Heart right ventricle (tissue), 16 donors: ENCODE results near the gene CFP. TPM values are rescaled to one million over a fixed set of nuclear protein-coding genes. Genes with fewer than 3 reads are reported as not detected.

Experiments
- ATAC-seq, 8 donors: fragments of 200-7000 bp; cut with Tn5 transposase; one replicate each; pipeline ENCODE4 v1.9.1; 2020; ENCODE audit warnings: mild to moderate bottlenecking in 8 of 8, moderate library complexity in 8 of 8, moderate number of reproducible peaks in 1 of 8
- DNase-seq, 2 donors: peaks; one replicate each; pipeline ENCODE4 v3.0.0-alpha.2; 2020
- H3K27ac ChIP-seq, 10 donors: fragments of 200-600 bp; sonication (generic) in 2 of 10; one replicate each; pipeline versions ENCODE4 v1.5.0 to v1.8.0; 2020 to 2022; ENCODE audit warnings: mild to moderate bottlenecking in 3 of 10
- H3K27me3 ChIP-seq, 7 donors: fragments of 200-600 bp; one replicate each; pipeline ENCODE4 v1.8.0; 2021 to 2022; ENCODE audit warnings: mild to moderate bottlenecking in 2 of 7
- H3K36me3 ChIP-seq, 9 donors: fragments of 200-600 bp; sonication (generic) in 1 of 9; one replicate each; pipeline versions ENCODE4 v1.5.0 to v1.8.0; 2020 to 2022; ENCODE audit warnings: mild to moderate bottlenecking in 2 of 9
- H3K4me1 ChIP-seq, 9 donors: fragments of 200-600 bp; sonication (generic) in 1 of 9; one replicate each; pipeline versions ENCODE4 v1.5.0 to v1.8.0; 2020 to 2022; ENCODE audit warnings: mild to moderate bottlenecking in 4 of 9
- H3K4me3 ChIP-seq, 10 donors: fragments of 200-600 bp; sonication (generic) in 2 of 10; one replicate each; pipeline versions ENCODE4 v1.5.0 to v1.8.0; 2020 to 2022; ENCODE audit warnings: mild to moderate bottlenecking in 7 of 10, moderate library complexity in 2 of 10
- H3K9me3 ChIP-seq, 11 donors: fragments of 200-600 bp in 10 of 11; sonication (generic) in 2 of 11; one replicate each; pipeline versions ENCODE4 v1.5.0 to v1.8.0; 2013 to 2022; ENCODE audit warnings: mild to moderate bottlenecking in 2 of 11, control low read depth in 1 of 11, moderate library complexity in 1 of 11
- CTCF ChIP-seq, 9 donors: fragments of 200-600 bp; sonication (generic) in 2 of 9; IDR thresholded peaks; one replicate each; pipeline versions ENCODE4 v1.5.0 to v1.8.0; 2021 to 2022; ENCODE audit warnings: antibody characterized with exemption in 9 of 9, mild to moderate bottlenecking in 5 of 9, moderate library complexity in 1 of 9
- WGBS, 2 donors: extraction: QIAGEN DNeasy Blood & Tissue Kit; methylation state at CpG; one replicate each; pipeline ENCODE4 v1.1.7; 2013; ENCODE audit warnings: inconsistent platforms in 1 of 2; 5-methylcytosine and 5-hydroxymethylcytosine counted together
- intact Hi-C, 10 donors: fragments of 100-400 bp; cut with DNase I; formaldehyde crosslinking; loops; one replicate each; pipeline versions ENCODE4 v1.11.1 to v1.14.2; 2022
- microRNA-seq, 2 donors: library from miRNA; unstranded; fragments of <30 nt; microRNA quantifications; one replicate each; pipeline ENCODE4 v1.2.0, GENCODE V29; 2021
- polyA plus RNA-seq, 2 donors: library from polyadenylated mRNA; stranded (reverse); fragments of 200-250 nt; gene quantifications; one replicate each; pipeline ENCODE4 v1.2.3, GENCODE V29; 2013
- total RNA-seq, 10 donors: library from RNA; stranded (reverse); fragmentation: NEBNext Ultra II Directional in 3 of 10; extraction: Animal tissue kit (Norgen Biotek cat#: 25700) in 3 of 10; gene quantifications; one replicate each; pipeline versions ENCODE4 v1.2.1 to v1.2.4, GENCODE V29; 2021 to 2023
- donor health status: Arrhythmogenic right ventricular cardiomyopathy.
- donor health status: ischemic (EF 13 %, LVEDD 7.1; RV severe dilation, severe dysfunction).
- donor health status: healthy with polysubstance abuse.
- donor health status: DM: no; HTN: yes; CAD: no.
- donor health status: DM: no; HTN: no; CAD: no.
- donor health status: ischemic (EF 25% LVEDD 6.9; RV normal size, moderate dysfunction).
- donor health status: ischemic (EF 25% LVEDD 5.7; RV mildly dilated, moderate dysfunction).
- donor health status: healthy.
- donor health status: DM: yes; HTN: yes; CAD: no.
- donor health status: Ischemic cardiomyopathy.
- donor health status: ischemic (EF 35%, LVEDD 5.7; RV mildly dilated, moderate dysfunction).
- donor health status: nonischemic (EF 11% LVEDD 7.7; RV severe dilation, severe dysfunction).
- donor health status: DM: yes; HTN: yes; CAD: no.
- donor health status: PGD.
- donor health status: ischemic (EF 29% LVEDD 5.4; RV normal size, mild dysfunction).
- donor health status: nonischemic (EF 23%, LVEDD 6.1; RV moderate dilation, normal function).

CFP gene
- total and polyA plus RNA-seq, 12 donors = 1.1 to 12.4 (median 2.1) TPM

DNA sequence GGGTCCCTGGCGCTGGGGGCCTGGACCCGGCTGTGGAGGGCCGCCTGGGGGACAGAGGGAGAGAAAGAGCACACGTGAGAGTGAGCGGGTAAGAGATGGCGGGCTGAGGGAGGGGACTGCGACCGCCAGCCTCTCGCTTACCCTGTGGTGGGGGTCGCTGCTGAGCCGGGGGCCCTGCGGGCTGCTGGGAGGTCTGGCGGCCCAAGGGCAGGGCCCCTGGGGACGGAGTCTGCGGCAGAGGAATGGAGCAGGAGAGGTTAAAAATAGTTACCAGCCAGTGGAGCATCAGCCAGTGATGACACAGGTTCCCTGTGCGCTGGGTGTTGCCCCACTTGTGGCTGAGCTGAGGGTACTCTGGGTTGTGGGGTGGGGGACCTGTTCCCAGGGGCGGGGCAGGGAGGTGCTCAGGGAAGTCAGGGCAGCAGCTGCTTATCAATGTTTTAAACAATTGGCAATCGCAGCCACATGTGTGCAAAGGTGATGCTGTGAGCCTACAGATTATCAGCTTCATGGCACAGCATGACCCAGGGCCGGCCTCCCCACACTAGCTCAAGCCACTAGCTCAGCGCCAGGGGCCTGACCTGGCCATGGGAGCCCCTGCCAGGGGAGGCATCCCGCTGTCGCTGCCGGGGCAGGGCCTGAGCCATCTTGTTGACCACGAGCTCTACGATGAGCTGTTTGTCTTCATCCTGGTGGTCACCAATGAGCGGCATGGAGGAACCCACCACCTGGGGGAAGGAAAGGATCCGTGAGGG, 55.0 kb downstream of the CFP start:
- Histone ChIP-seq H3K27ac (peak overlapping the region; percentile 52 to 87 (median 80)), H3K4me1 (peaks cover 0 to 25% (median 5%) of the 10 kb centered on the region in 9 donors), H3K9me3 (no peaks in the 10 kb centered on the region), H3K27me3 (peaks cover 0 to 22% (median 0%) of the 10 kb centered on the region in 7 donors), H3K4me3 (peak overlapping the region in 9 of 10 donors; percentile 35 to 52 (median 47)), H3K36me3 (peaks cover 0 to 24% (median 0%) of the 10 kb centered on the region in 9 donors)
- intact Hi-C loops = loop anchor here in 1 of 10 donors (10.0 kb wide), 1 partner anchor 70 kb away; no protein-coding TSS in a partner anchor
- peak in 5 of 8 donors; percentile 7 to 44 (median 26) for ATAC-seq
- no peak for TF ChIP-seq CTCF (IDR thresholded peaks at IDR 0.05)
- 43 to 54% methylated on average over 20 to 26 of the region's 27 CpGs for WGBS, 2 donors
- no peak for DNase-seq

GRCh38 chrX:47574076-47574546, 55.6 kb downstream of the CFP start:
- intact Hi-C loops = loop anchor here in 1 of 10 donors (10.0 kb wide), 1 partner anchor 71 kb away; no protein-coding TSS in a partner anchor
- 4 to 13% methylated on average over 9 to 32 of the region's 41 CpGs for WGBS, 2 donors
- peak; percentile 6 to 51 (median 28) for ATAC-seq

GRCh38 chrX:47573341-47574075, 56.2 kb downstream of the CFP start:
- Histone ChIP-seq H3K9me3 (no peaks in the 10 kb centered on the region), H3K36me3 (peaks cover 0 to 37% (median 3%) of the 10 kb centered on the region in 9 donors), H3K4me1 (peaks cover 0 to 18% (median 5%) of the 10 kb centered on the region in 9 donors), H3K4me3 (peak overlapping the region in 9 of 10 donors; percentile 35 to 52 (median 47)), H3K27me3 (peaks cover 0 to 22% (median 0%) of the 10 kb centered on the region in 7 donors), H3K27ac (peak overlapping the region; percentile 52 to 87 (median 80))
- TF ChIP-seq CTCF (IDR thresholded peaks at IDR 0.05) = no peak
- WGBS, 2 donors = 6 to 9% methylated on average over 16 to 20 of the region's 20 CpGs
- peak; percentile 55 to 58 for DNase-seq
- peak; percentile 20 to 80 (median 66) for ATAC-seq
- intact Hi-C loops = loop anchor here in 1 of 10 donors (10.0 kb wide), 1 partner anchor 71 kb away; no protein-coding TSS in a partner anchor

More at GRCh38 chrX:47574076-47574546, 55.6 kb downstream of the CFP start:
- Histone ChIP-seq H3K27ac (peak overlapping the region; percentile 52 to 87 (median 80)), H3K4me1 (peaks cover 0 to 24% (median 5%) of the 10 kb centered on the region in 9 donors), H3K4me3 (peak overlapping the region in 9 of 10 donors; percentile 35 to 52 (median 47)), H3K36me3 (peaks cover 0 to 30% (median 0%) of the 10 kb centered on the region in 9 donors), H3K9me3 (no peaks in the 10 kb centered on the region), H3K27me3 (peaks cover 0 to 22% (median 0%) of the 10 kb centered on the region in 7 donors)
- no peak for TF ChIP-seq CTCF (IDR thresholded peaks at IDR 0.05)
- DNase-seq = no peak

Small RNA genes lying within 50 kb of the gene (microRNA-seq; reads per million reads assigned to microRNA genes)
- gene MIR4769 = 0 reads per million in 2 donors

Other genes starting within 250 kb of the CFP start
- gene ZNF41, start 146.7 kb downstream of the CFP start, total RNA-seq = 10 to 100 TPM; 10.6 to 19.3 (median 14.8) TPM
- 1 to 10 TPM; 3.1 to 6.7 TPM for gene ZNF41, start 146.7 kb downstream of the CFP start, polyA plus RNA-seq
- gene ARAF, start 68.7 kb downstream of the CFP start, total RNA-seq = 10 to 100 TPM; 73.0 to 93.1 (median 79.8) TPM
- gene ARAF, start 68.7 kb downstream of the CFP start, polyA plus RNA-seq = 10 to 100 TPM; 45.2 to 57.0 TPM
- gene TIMP1, start 47.5 kb downstream of the CFP start, total RNA-seq = 100 to 1,000 TPM in 2 of 10 donors, 10 to 100 TPM in 8; 32.8 to 534 (median 68.8) TPM
- gene TIMP1, start 47.5 kb downstream of the CFP start, polyA plus RNA-seq = 100 to 1,000 TPM; 240 to 826 TPM
- gene SYN1, start 10.1 kb downstream of the CFP start, total RNA-seq = 10 to 100 TPM; 10.4 to 16.3 (median 13.8) TPM
- gene SYN1, start 10.1 kb downstream of the CFP start, polyA plus RNA-seq = 10 to 100 TPM in 1 of 2 donors, 1 to 10 TPM in 1; 7.0 to 11.1 TPM
- gene ELK1, start 20.6 kb upstream of the CFP start, total RNA-seq = 10 to 100 TPM; 22.1 to 31.1 (median 24.8) TPM
- 10 to 100 TPM in 1 of 2 donors, 1 to 10 TPM in 1; 6.9 to 34.1 TPM for gene ELK1, start 20.6 kb upstream of the CFP start, polyA plus RNA-seq
- 100 to 1,000 TPM in 2 of 10 donors, 10 to 100 TPM in 8; 84.1 to 113 (median 92.1) TPM for gene UXT, start 29.2 kb upstream of the CFP start, total RNA-seq
- 100 to 1,000 TPM in 1 of 2 donors, 10 to 100 TPM in 1; 89.6 to 242 TPM for gene UXT, start 29.2 kb upstream of the CFP start, polyA plus RNA-seq
- gene ZNF81, start 207.0 kb upstream of the CFP start, total RNA-seq = 10 to 100 TPM in 1 of 10 donors, 1 to 10 TPM in 9; 4.1 to 10.1 (median 7.3) TPM
- gene ZNF81, start 207.0 kb upstream of the CFP start, polyA plus RNA-seq = 1 to 10 TPM; 1.8 to 2.3 TPM